OCI-M1 (cell line): ENCODE measurements around the gene CTNNA1.

Source experiments
- DNase-seq: peaks from one replicate; lab custom pipeline; 2025; lab: John Stamatoyannopoulos, UW

CTNNA1 gene

DNA sequence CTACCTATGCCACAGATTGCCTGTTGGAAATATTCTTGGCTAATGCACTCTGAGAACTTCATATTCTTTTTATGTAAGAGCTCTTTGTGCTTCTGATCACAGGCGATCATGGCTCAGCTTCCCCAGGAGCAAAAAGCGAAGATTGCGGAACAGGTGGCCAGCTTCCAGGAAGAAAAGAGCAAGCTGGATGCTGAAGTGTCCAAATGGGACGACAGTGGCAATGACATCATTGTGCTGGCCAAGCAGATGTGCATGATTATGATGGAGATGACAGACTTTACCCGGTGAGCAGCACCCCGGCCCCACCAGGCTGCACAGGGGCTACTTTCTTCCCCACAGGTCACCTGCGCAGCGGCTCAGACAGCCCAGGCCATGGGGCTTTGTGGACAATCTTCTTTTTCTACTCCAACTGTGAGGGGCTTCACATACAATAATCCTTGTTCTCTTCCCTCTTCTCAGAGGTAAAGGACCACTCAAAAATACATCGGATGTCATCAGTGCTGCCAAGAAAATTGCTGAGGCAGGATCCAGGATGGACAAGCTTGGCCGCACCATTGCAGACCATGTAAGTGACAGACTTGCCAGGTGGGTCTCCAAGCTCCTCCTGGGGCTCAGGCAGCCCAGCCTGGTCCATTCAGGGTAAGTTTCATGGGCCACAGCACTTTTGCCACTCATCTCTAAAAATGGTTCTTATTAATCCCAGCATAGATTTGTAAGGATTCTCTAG, 177.3 kb downstream of the CTNNA1 start:
- no peak for DNase-seq

GRCh38 chr5:138932171-138932810, 179.1 kb downstream of the CTNNA1 start:
- no peak for DNase-seq

GRCh38 chr5:138933522-138934290, 180.5 kb downstream of the CTNNA1 start:
- no peak for DNase-seq

DNA sequence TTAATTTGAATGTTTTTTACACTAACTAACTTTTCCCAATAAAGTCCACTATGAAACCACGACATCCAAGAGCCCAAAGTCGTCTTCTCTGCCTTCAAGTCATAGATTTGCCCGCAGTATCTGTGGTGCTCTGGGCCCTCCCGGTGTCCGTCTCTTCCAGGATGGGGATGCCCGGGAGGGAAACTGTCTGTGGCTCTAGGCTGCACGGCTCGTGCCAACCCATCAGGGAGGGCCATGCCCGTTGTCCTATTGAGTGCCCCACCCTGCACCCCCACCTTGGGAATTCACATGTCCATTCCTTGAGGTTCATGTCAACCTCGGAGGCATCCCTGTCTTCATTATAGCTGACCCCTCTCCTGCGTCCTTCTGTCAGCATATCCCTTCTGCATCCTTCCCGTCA, 181.7 kb downstream of the CTNNA1 start:
- DNase-seq = no peak

DNA sequence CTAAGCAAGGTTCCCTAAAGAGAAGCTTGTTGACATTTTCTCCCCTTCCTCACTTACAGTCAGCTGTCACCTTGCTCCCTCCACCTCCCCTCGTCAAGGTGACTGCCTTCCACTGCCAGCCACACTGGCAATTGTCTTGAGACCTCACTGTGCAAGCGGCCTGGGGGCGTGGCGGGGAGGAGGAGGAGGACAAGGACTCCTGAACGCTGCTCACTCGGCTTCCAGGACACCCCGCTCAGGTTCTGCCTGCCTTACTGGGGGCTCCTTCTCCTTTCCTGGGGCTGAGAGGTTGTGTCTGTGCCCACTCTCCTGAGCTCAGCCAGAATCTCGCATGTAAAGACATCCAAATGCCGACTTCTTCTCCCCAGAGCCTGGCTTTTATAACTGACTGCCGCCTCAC, 182.2 kb downstream of the CTNNA1 start:
- no peak for DNase-seq

DNA sequence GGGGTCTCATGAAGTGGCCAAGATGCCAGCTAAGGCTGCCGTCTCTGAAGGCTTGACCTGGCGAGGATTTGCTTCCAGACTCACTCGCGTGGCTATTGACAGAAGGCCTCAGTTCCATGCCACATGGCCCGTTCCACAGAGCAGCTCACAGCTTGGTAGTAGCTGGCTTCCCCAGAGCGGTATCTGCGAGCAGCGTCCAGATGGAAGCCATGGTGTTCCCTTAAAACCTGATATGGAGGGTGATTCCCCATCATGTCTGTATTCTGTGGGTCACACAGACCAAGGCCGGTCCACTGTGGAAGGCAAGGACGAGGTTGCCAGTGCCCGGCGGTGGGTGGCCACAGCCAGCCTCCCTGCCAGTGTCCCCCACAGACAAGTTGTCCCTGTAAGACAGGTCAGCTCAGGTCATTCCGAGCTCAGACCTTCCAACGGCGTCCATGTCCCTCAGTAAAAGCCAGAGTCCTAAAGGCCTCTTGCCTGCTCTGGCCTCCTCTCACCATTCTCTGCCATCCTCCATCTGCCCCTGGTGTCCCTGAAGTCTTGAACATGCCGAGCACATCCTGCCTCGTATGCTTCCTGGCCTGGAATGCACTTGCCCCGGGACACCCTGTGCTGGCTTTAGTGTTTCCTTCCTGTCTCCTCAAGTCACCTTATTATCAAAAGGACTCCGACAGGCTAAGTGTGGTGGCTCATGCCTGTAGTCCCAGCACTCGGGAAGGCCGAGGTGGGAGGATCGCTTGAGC, 183.2 kb downstream of the CTNNA1 start:
- no peak for DNase-seq

- no peak for DNase-seq
These were observed 183.7 kb downstream of the CTNNA1 start for GRCh38 chr5:138936968-138937345.

DNA sequence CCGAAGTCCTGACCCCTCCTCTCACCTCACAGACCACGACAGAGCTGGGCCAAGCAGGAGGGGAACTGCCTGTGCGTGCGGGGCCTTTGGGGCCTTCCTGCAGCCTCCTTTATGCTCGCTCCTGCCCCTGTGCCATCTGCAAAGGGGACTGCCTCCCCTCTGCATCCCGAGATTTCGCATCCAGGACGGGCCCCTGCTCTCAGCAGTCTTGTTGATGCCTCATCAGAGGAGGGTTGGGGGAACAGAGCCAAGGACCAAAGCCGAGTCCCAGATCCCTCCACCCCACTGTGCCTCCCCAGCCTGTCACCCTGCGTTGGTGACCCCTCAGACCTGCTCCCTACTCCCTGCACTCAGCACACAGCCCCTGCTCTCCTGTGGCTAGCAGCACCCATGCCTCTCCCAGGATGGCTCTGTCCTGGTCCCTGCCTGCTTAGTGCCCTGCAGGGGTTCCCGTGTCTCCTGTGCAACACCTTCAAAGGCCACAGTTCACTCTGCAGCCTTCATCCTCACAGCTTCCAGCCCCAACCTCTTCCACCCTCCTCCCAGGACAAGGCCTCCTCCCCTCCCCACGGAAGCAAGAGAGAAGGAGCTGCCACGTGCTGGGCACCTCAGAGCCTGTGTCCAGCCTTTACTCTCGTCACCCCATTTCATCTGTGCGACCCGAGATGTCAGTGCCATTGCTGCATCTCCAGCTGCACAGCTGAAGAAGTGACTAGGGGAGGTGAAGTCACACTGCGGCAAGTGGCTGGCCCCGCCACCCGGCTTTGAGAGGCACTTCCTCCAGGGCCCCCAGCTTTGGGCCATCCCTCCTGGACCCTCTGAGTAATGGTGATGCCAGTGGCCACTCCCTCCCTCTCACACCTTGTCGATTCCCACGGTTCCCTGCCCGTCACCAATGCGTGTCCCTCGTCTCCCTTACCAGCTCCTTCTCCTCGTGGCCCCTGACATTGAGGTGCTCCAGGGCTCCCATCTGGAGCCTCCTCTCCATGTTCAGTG, 184.5 kb downstream of the CTNNA1 start:
- no peak for DNase-seq

DNA sequence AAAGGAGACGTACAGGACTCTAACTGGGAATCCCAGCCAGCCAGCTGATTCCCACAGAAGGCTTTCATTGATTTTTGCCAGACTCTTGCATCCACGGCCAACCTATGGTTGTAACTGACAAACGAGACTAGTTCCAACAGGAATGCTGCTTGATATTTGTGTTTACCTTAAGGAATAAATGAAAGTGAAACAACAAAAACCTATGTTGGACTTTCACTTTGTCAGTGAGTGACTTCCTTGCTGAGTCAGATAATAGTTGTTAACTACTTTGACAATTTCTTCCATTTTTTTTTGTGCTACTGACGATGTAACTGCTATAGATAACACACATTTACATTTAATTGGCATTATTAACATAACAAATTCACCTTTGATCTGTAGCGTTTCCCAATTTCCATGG, 185.3 kb downstream of the CTNNA1 start:
- peak; percentile 33 for DNase-seq

DNA sequence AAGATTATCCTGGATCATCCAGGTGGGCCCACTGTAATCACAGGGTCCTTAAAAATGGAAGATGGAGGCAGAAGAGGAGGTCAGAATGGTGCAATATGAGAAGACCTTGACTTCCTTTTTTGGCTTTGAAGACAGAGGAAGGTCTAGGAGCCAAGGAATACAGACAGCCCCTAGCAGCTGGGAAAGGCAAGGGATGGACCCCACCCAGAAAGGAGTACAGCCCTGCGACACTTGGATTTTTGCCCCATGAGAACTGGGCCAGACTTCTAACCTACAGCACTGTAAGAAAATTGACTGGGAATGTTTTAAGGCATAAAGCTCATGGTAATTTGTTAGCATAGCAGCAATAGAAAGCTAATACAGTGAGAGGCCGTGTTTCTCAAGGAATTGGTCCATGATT, 188.8 kb downstream of the CTNNA1 start:
- no peak for DNase-seq

- DNase-seq = no peak
These were observed 189.6 kb downstream of the CTNNA1 start for GRCh38 chr5:138942861-138943260.

- no peak for DNase-seq
These were observed 190.5 kb downstream of the CTNNA1 start for GRCh38 chr5:138943599-138944173.

- DNase-seq = no peak
These were observed 191.5 kb downstream of the CTNNA1 start for GRCh38 chr5:138944527-138945322.

- no peak for DNase-seq
These were observed 192.4 kb downstream of the CTNNA1 start for GRCh38 chr5:138945421-138946240.

DNA sequence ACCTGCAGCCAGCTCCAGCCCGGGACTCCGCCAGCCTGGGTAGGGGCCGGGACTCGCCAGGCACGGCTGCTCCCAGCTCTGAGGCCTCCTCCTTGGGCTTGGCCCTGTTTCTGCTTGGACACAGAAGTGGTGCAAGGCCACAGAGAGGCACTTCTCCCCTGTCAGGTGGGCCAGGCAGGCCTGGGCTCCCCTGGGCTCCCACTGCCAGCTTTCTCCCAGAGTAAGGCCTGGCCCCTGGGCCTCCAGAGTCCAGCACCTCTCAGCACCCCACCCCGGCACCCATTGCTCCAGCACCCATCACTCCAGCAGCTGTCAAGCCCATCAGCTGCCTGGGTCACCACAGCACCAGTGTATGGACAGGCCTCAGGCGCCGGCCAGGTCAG, 193.0 kb downstream of the CTNNA1 start:
- no peak for DNase-seq

DNA sequence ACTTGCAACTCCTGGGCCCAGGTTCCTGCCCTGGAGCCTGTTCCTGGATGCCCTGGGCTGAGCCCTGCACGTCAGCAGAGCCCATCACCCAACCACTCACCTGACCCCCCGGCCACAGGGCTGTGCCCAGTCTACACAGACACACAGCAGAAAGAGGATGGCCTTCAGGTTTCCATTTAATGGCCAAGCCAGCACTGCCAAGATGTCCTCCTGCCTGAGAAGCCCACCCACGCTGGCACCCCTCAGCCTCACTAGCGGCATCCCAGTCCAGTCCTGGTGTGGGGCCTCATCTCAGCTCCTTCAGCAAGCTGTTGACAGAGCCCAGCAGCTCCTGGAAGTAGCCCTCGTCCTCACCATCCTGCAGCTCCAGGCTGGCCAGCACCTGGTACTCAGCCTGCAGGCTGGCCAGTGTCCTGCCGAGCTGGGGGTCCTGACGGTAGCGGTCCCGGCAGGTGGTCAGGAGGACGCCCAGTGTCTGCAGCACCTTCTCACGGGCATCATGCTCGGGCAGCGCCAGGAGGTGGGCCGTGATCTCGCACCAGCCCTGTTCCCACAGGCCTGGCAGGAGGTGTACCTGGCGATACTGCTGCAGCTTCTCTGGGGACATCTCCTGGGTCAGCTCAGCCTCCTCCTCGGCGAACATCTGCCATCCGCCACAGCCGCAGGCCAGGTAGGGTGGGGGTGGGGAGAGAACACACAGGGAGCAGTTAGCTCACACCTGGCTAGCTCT, 193.8 kb downstream of the CTNNA1 start:
- DNase-seq = no peak

DNA sequence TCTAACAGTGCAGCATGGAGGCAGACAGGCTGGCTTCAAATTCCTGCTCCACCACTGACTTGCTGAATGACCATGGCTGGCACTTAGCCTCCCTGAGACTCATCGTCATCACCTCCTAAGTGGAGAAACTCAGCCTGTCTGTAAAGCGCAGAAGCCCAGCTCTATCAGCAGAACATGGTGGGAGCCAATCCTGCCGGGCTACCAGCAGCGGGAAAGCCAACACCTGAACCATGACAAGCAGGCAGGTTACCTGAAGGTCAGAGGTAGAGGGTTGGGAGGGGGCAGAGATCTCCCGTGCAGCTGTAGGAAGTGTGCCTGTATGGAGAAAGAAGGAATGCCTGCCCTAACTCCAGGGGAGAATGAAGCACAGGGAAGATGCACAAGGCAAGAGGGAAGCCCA, 194.6 kb downstream of the CTNNA1 start:
- no peak for DNase-seq

- no peak for DNase-seq
These were observed 195.4 kb downstream of the CTNNA1 start for GRCh38 chr5:138948471-138949222.
